ENCODE data around the gene SNX24. TPM values are rescaled to one million over a fixed set of nuclear protein-coding genes. Genes with fewer than 3 reads are reported as not detected.

The SNX24 gene
- total and polyA plus RNA-seq, 9 of the 15 experiments (the other 6 are each of a cell fraction or from before 2014, with no cell fraction given), result 5.3 to 10.1 (median 7.9) TPM

DNA sequence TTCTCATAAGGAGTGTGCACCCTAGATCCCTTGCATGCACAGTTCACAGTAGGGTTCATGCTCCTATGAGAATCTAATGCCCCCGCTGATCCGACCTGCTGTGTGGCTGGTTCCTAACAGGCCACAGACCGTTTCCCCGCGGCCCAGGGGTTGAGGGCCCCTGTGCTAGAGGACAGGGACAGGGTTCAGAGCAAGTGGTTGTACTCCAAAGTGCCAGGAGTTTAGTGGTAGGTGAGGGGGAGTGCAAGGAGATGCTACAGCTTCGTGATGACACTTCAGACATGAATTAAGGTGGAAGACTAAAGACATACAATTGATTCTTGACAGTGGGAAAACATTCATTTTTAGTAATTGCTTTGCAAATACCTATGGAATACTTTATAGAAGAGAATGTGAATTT lies 40.5 kb downstream of the SNX24 start:
- ATAC-seq (peak; percentile 64; the same call in 2 of the 3 replicates), FAIRE-seq (no peak), DNase-seq (ENCODE audit: extremely low read depth in 1 of 4, low spot score in 3 of 4) (no peak)
- Histone ChIP-seq H3K4me2 (ENCODE audit: insufficient read depth, low read length) (no peak overlapping the region), H3K79me2 (ENCODE audit: control insufficient read depth, insufficient read depth, low read length) (no peaks in the 10 kb centered on the region), H3K27me3 (ENCODE audit: control insufficient read depth in 2 of 2, insufficient read depth in 2 of 2, low read length in 2 of 2) (no peaks in the 10 kb centered on the region), H3K9ac (ENCODE audit: insufficient read depth in 1 of 2, low read depth in 2 of 2, low read length in 2 of 2) (no peak overlapping the region), H3K36me3 (ENCODE audit: control insufficient read depth, insufficient read depth, low read length) (no peaks in the 10 kb centered on the region), H3K4me3 (no peak overlapping the region), H3K9me3 (replicated peaks; ENCODE audit: control insufficient read depth, insufficient read depth, low read depth, low read length) (no peaks in the 10 kb centered on the region), H3K9me1 (ENCODE audit: control insufficient read depth, insufficient read depth, low read length) (no peaks in the 10 kb centered on the region), H2AFZ (ENCODE audit: low read depth, low read length) (no peak overlapping the region), H4K20me1 (replicated peaks; ENCODE audit: control insufficient read depth, insufficient read depth, low read length) (no peaks in the 10 kb centered on the region), H3K4me1 (replicated peaks in 1 of 2; ENCODE audit: control insufficient read depth in 2 of 2, insufficient read depth in 2 of 2, low read length in 2 of 2) (no peaks in the 10 kb centered on the region), H3K27ac (ENCODE audit: extremely low read depth, low read depth, low read length) (no peak overlapping the region)
- in situ Hi-C loops (cut with MboI) (no loop called here), intact Hi-C loops (cut with micrococcal nuclease) (no loop called here)
- BruUV-seq (replicated peaks), result no TSS peak
- TF ChIP-seq, protein P1, sequence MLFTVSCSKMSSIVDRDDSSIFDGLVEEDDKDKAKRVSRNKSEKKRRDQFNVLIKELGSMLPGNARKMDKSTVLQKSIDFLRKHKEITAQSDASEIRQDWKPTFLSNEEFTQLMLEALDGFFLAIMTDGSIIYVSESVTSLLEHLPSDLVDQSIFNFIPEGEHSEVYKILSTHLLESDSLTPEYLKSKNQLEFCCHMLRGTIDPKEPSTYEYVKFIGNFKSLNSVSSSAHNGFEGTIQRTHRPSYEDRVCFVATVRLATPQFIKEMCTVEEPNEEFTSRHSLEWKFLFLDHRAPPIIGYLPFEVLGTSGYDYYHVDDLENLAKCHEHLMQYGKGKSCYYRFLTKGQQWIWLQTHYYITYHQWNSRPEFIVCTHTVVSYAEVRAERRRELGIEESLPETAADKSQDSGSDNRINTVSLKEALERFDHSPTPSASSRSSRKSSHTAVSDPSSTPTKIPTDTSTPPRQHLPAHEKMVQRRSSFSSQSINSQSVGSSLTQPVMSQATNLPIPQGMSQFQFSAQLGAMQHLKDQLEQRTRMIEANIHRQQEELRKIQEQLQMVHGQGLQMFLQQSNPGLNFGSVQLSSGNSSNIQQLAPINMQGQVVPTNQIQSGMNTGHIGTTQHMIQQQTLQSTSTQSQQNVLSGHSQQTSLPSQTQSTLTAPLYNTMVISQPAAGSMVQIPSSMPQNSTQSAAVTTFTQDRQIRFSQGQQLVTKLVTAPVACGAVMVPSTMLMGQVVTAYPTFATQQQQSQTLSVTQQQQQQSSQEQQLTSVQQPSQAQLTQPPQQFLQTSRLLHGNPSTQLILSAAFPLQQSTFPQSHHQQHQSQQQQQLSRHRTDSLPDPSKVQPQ (CRISPR knock-in tag; IDR thresholded peaks at IDR 0.05; ENCODE audit: borderline replicate concordance), result no peak
- no peak for TF ChIP-seq NUFIP1 (IDR thresholded peaks at IDR 0.05; ENCODE audit: partially characterized antibody)
- no peak for TF ChIP-seq ARID1B (IDR thresholded peaks at IDR 0.05)
- no peak for TF ChIP-seq SOX6 (IDR thresholded peaks at IDR 0.05)
- TF ChIP-seq ZNF12 (CRISPR knock-in tag; IDR thresholded peaks at IDR 0.05), result no peak
- no peak for TF ChIP-seq SRSF7 (optimal IDR thresholded peaks at IDR 0.05; ENCODE audit: low read depth, low read length)
- TF ChIP-seq KAT2B (IDR thresholded peaks at IDR 0.05; ENCODE audit: low read depth, low read length), result no peak
- TF ChIP-seq, protein P2, sequence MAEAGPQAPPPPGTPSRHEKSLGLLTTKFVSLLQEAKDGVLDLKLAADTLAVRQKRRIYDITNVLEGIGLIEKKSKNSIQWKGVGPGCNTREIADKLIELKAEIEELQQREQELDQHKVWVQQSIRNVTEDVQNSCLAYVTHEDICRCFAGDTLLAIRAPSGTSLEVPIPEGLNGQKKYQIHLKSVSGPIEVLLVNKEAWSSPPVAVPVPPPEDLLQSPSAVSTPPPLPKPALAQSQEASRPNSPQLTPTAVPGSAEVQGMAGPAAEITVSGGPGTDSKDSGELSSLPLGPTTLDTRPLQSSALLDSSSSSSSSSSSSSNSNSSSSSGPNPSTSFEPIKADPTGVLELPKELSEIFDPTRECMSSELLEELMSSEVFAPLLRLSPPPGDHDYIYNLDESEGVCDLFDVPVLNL (CRISPR knock-in tag; IDR thresholded peaks at IDR 0.05; ENCODE audit: low read depth), result no peak
- no peak for TF ChIP-seq RBM17 (IDR thresholded peaks at IDR 0.05; ENCODE audit: borderline replicate concordance, low read depth, low read length)
- TF ChIP-seq MCM7 (IDR thresholded peaks at IDR 0.05), result no peak
- no peak for TF ChIP-seq ZNF23 (CRISPR knock-in tag; IDR thresholded peaks at IDR 0.05)
- no peak for TF ChIP-seq TARDBP (IDR thresholded peaks at IDR 0.05)
- no peak for TF ChIP-seq POLR3A (IDR thresholded peaks at IDR 0.05; ENCODE audit: borderline replicate concordance, extremely low read depth, insufficient read depth, insufficient read length)
- 20% methylated on average over 6 of the region's 6 CpGs for WGBS (ENCODE audit: insufficient coverage, low coverage, missing lambda C conversion rate)
- ChIA-PET POLR2A (interaction anchor here (1.2 kb wide), 1 partner anchor 37 kb away, joined by 3 read pairs; no protein-coding TSS in a partner anchor), CTCF (ENCODE audit: low intra/inter-chr PET ratio) (no interaction called here)
